HepG2 (cell line): ENCODE results near the gene TNFSF9. TPM values are rescaled to one million over a fixed set of nuclear protein-coding genes. Genes with fewer than 3 reads are reported as not detected.
A peak's percentile ranks its signal among the peaks of the same experiment; 100 is the strongest.

ENCODE experiments used
- CBFB ChIP-seq: sonication (generic); formaldehyde crosslinking; IDR thresholded peaks from 2 replicates; pipeline ENCODE4 v1.4.0; 2020; ENCODE audit warnings: missing genetic modification reagents
- FOXA3 ChIP-seq: IDR thresholded peaks from 2 replicates; pipeline ENCODE4 v1.6.1; 2016; ENCODE audit warnings: missing genetic modification reagents, missing compliant biosample characterization
- FOXP1 ChIP-seq, 2 experiments: fragments of 450-650 bp in 1 of 2; IDR thresholded peaks; 2 replicates each; pipeline ENCODE4 v1.6.1; 2017 to 2018; ENCODE audit warnings: antibody characterized with exemption in 1 of 2
- HMGXB4 ChIP-seq, 2 experiments: sonication (generic) in 1 of 2; formaldehyde crosslinking in 1 of 2; IDR thresholded peaks; 2 replicates each; pipeline versions ENCODE4 v1.4.0 to v1.6.1; 2018 to 2020; ENCODE audit warnings: missing genetic modification reagents in 2 of 2, borderline replicate concordance in 1 of 2, low read depth in 1 of 2, mild to moderate bottlenecking in 1 of 2, missing biosample characterization in 1 of 2
- HNF4A ChIP-seq: sonication (generic); formaldehyde crosslinking; IDR thresholded peaks from 2 replicates; pipeline ENCODE4 v1.4.0; 2020; ENCODE audit warnings: missing genetic modification reagents
- HOMEZ ChIP-seq: IDR thresholded peaks from 2 replicates; pipeline ENCODE4 v1.6.1; 2016; ENCODE audit warnings: low read depth
- SALL1 ChIP-seq: sonication (generic); formaldehyde crosslinking; IDR thresholded peaks from 2 replicates; pipeline ENCODE4 v1.8.0; 2022; ENCODE audit warnings: mild to moderate bottlenecking, missing genetic modification reagents
- THAP11 ChIP-seq: IDR thresholded peaks from 2 replicates; pipeline ENCODE4 v1.6.1; 2016; ENCODE audit warnings: missing biosample characterization, missing genetic modification reagents
- USF2 ChIP-seq, 2 experiments: sonication (generic) in 1 of 2; formaldehyde crosslinking in 1 of 2; IDR thresholded peaks; 2 replicates each; pipeline versions ENCODE4 v1.5.1 to v1.6.1; 2011 to 2020; ENCODE audit warnings: borderline replicate concordance in 1 of 2, low read depth in 1 of 2, low read length in 1 of 2, mild to moderate bottlenecking in 1 of 2, missing genetic modification reagents in 1 of 2, moderate library complexity in 1 of 2
- ZFP36L2 ChIP-seq: sonication (generic); formaldehyde crosslinking; IDR thresholded peaks from 2 replicates; pipeline ENCODE4 v1.4.0; 2020; ENCODE audit warnings: missing genetic modification reagents
- ZNF280B ChIP-seq: sonication (generic); formaldehyde crosslinking; IDR thresholded peaks from 2 replicates; pipeline ENCODE4 v1.5.0; 2020; ENCODE audit warnings: missing genetic modification reagents, mild to moderate bottlenecking, borderline replicate concordance
- ZNF282 ChIP-seq: fragments of 450-650 bp; IDR thresholded peaks from 2 replicates; pipeline ENCODE4 v1.6.1; 2018; ENCODE audit not compliant: partially characterized antibody
- ZNF709 ChIP-seq: sonication (generic); formaldehyde crosslinking; IDR thresholded peaks from 2 replicates; pipeline ENCODE4 v1.5.0; 2020; ENCODE audit warnings: mild to moderate bottlenecking, missing genetic modification reagents
- polyA plus RNA-seq, 8 experiments: library from polyadenylated mRNA; depleted of rRNA in 3 of 8; stranded (reverse) in 7 of 8; unstranded in 1 of 8; fragments of >200 nt; fragmentation: Illumina TruSeq in 4 of 8; extraction: Trizol in 4 of 8; gene quantifications; 2 replicates each; pipeline versions ENCODE4 v1.2.1 to v1.2.3, GENCODE V29; 2011 to 2016; ENCODE audit warnings: low read depth in 4 of 8, missing spikeins in 1 of 8, mixed read lengths in 1 of 8; ENCODE audit not compliant: insufficient read depth in 1 of 8
- total RNA-seq, 5 experiments: library from RNA; depleted of rRNA; stranded (reverse); fragments of >200 nt; fragmentation: Illumina TruSeq; extraction: Trizol; gene quantifications; 2 replicates each; pipeline ENCODE4 v1.2.3, GENCODE V29; 2016; ENCODE audit warnings: low read depth in 1 of 5

The TNFSF9 gene
- total and polyA plus RNA-seq, 2 of the 13 experiments (the other 11 are each of a cell fraction or from before 2014, with no cell fraction given), result 1.0 to 1.8 TPM

GRCh38 chr19:6551607-6552450 lies 21.0 kb downstream of the TNFSF9 start (continued):
- TF ChIP-seq ZNF280B (CRISPR knock-in tag), result no peak
- TF ChIP-seq THAP11 (CRISPR knock-in tag), result peak; percentile 58
- TF ChIP-seq CBFB (CRISPR knock-in tag), result no peak
- no peak for TF ChIP-seq ZNF282
- peak; percentile 80 to 84; a peak in 3 of 4 replicates for TF ChIP-seq HMGXB4 (CRISPR knock-in tag; IDR thresholded peaks at IDR 0.05; ENCODE audit: borderline replicate concordance in 1 of 2, low read depth in 1 of 2)
- TF ChIP-seq ZFP36L2, result no peak
- peak; percentile 28; the same call in 1 of the 2 replicates for TF ChIP-seq SALL1
- TF ChIP-seq HOMEZ (CRISPR knock-in tag), result no peak
- no peak for TF ChIP-seq ZNF709
- TF ChIP-seq USF2 (IDR thresholded peaks at IDR 0.05; ENCODE audit: low read depth, low read length), result no peak
- TF ChIP-seq USF2 (CRISPR knock-in tag; IDR thresholded peaks at IDR 0.05; ENCODE audit: borderline replicate concordance), result no peak
- peak; percentile 23; the same call in 1 of the 2 replicates for TF ChIP-seq HNF4A (CRISPR knock-in tag)
- no peak for TF ChIP-seq FOXA3 (CRISPR knock-in tag)
- no peak for TF ChIP-seq FOXP1 (IDR thresholded peaks at IDR 0.05)
- TF ChIP-seq FOXP1 (CRISPR knock-in tag; IDR thresholded peaks at IDR 0.05), result no peak
